K562 (cell line): ENCODE data around the gene NAA38. TPM values are rescaled to one million over a fixed set of nuclear protein-coding genes. Genes with fewer than 3 reads are reported as not detected.

ENCODE experiments used
- CAMTA2 ChIP-seq: fragments of 250-450 bp; sonication (Bioruptor Pico); conservative IDR thresholded peaks from 2 replicates; pipeline ENCODE4 v1.5.1; 2022
- CTCF ChIP-seq, 3 experiments: IDR thresholded peaks in 2 of 3; conservative IDR thresholded peaks in 1 of 3; 2 replicates each; pipeline ENCODE4 v1.5.1; 2011 to 2012; ENCODE audit warnings: low read length in 3 of 3, mild to moderate bottlenecking in 3 of 3, control low read depth in 2 of 3, improper control_type of control experiment in 1 of 3, inconsistent platforms in 1 of 3, low read depth in 1 of 3, mixed read lengths in 1 of 3, moderate library complexity in 1 of 3; ENCODE audit not compliant: insufficient read depth in 2 of 3
- KLF1 ChIP-seq: fragments of 450-650 bp; IDR thresholded peaks from 2 replicates; pipeline ENCODE4 v1.6.1; 2016; ENCODE audit warnings: missing genetic modification characterization, missing compliant biosample characterization
- KLF16 ChIP-seq: IDR thresholded peaks from 2 replicates; pipeline ENCODE4 v1.6.1; 2016; ENCODE audit warnings: antibody characterized with exemption
- MNT ChIP-seq, 2 experiments: fragments of 450-650 bp; conservative IDR thresholded peaks; 2 replicates each; pipeline ENCODE4 v1.6.1; 2017; ENCODE audit warnings: mild to moderate bottlenecking in 2 of 2, moderate library complexity in 2 of 2
- MTF1 ChIP-seq: fragments of 250-450 bp; sonication (Bioruptor Pico); IDR thresholded peaks from 2 replicates; pipeline ENCODE4 v1.9.0; 2021; ENCODE audit warnings: moderate library complexity, mild to moderate bottlenecking, inconsistent platforms, borderline replicate concordance
- NCOA4 ChIP-seq: fragments of 450-650 bp; IDR thresholded peaks from 2 replicates; pipeline ENCODE4 v1.6.1; 2018; ENCODE audit warnings: mild to moderate bottlenecking; ENCODE audit not compliant: partially characterized antibody
- NRF1 ChIP-seq, 2 experiments: fragments of 450-650 bp; IDR thresholded peaks in 1 of 2; conservative IDR thresholded peaks in 1 of 2; 2 replicates each; pipeline ENCODE4 v1.6.1; 2014; ENCODE audit warnings: mild to moderate bottlenecking in 2 of 2
- POLR2AphosphoS5 ChIP-seq: IDR thresholded peaks from 2 replicates; pipeline ENCODE4 v1.6.1; 2011; ENCODE audit warnings: mild to moderate bottlenecking, low read depth, low read length, moderate library complexity; ENCODE audit not compliant: control insufficient read depth, insufficient read depth
- SUPT5H ChIP-seq: fragments of 450-650 bp; IDR thresholded peaks from 2 replicates; pipeline ENCODE4 v1.6.1; 2016
- ZC3H11A ChIP-seq: IDR thresholded peaks from 2 replicates; pipeline ENCODE4 v1.6.1; 2012; ENCODE audit warnings: low read depth, low read length, improper control_type of control experiment
- ZNF318 ChIP-seq, 2 experiments: fragments of 450-650 bp; IDR thresholded peaks; 2 replicates each; pipeline ENCODE4 v1.6.1; 2016; ENCODE audit warnings: mild to moderate bottlenecking in 2 of 2, borderline replicate concordance in 1 of 2, low read depth in 1 of 2, moderate library complexity in 1 of 2
- polyA plus RNA-seq, 8 experiments: library from polyadenylated mRNA; depleted of rRNA in 4 of 8; stranded (reverse) in 5 of 8; unstranded in 3 of 8; fragments of >200 nt; fragmentation: Nextera tagmentation in 2 of 8; fragmentation: Illumina TruSeq in 1 of 8; extraction: Ambion mirVana in 2 of 8; extraction: Trizol in 1 of 8; gene quantifications; 2 replicates each; pipeline versions ENCODE4 v1.2.1 to v1.2.3, GENCODE V29; 2011 to 2014; ENCODE audit warnings: inconsistent platforms in 1 of 8, missing spikeins in 1 of 8
- total RNA-seq, 7 experiments: library from RNA; depleted of rRNA in 6 of 7; stranded (reverse); fragments of >200 nt in 6 of 7; fragmentation: Illumina TruSeq in 2 of 7; extraction: Trizol in 2 of 7; gene quantifications; 2 replicates each; pipeline versions ENCODE4 v1.2.1 to v1.2.3, GENCODE V29; 2011 to 2021; ENCODE audit warnings: low replicate concordance in 1 of 7
- TF ChIP-seq, protein P1 (sequence below), 3 experiments: fragments of 200-800 bp in 1 of 3; sonication (Bioruptor generic) in 1 of 3; sonication (generic) in 1 of 3; formaldehyde crosslinking in 1 of 3; IDR thresholded peaks; 2 replicates each; pipeline versions ENCODE4 v1.6.1 to v1.8.0; 2016 to 2022; ENCODE audit warnings: mild to moderate bottlenecking in 2 of 3, missing compliant biosample characterization in 2 of 3, missing genetic modification characterization in 2 of 3, missing genetic modification reagents in 1 of 3

NAA38 gene
- total and polyA plus RNA-seq, 9 of the 15 experiments (the other 6 are each of a cell fraction or from before 2014, with no cell fraction given), result 16.4 to 99.8 (median 57.3) TPM

DNA sequence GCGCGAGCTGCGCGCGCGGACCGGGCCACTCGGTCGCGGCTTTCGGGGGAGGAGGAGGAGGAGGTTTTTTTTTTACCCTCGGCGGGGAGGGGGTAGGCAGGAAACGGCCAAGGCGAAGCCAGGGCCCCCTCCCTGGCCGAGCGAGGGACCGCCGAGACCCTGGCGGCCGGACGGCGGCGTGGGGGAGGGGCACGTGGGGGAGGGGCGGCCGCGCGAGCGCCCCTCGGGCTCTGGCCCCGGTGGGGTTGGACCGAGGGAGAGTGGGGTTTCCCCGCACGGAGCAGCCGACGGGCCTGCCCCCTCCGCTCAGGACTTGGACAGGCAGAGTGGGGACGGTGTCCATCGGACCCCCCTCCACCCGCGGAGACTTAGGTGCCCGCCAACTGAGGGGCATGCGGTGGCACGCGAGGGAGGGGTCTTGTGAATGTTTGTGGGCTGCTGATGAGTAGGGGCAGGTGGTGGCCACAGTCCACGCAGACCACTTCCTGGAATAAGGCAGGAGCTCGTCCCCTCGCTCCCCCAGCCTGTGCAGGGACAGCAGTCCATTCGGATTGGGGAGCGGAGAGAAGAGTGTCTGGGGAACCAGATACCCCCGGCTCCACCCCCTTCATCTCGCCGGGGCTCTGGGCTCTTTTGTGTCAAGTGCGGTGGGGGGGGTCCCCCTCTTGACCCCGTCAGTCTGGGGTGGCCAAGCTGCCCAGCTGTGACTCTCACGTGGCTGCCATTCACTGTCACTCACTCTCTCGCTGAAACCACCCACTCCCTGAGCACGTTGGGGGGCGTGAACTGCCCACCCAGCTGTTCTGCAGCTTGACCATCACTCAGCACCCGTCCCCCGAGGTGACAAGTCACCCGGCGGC is 28.2 kb upstream of the NAA38 start (continued):
- TF ChIP-seq MTF1 (CRISPR knock-in tag), result no peak
- TF ChIP-seq KLF16, result no peak
- TF ChIP-seq SUPT5H, result peak; percentile 54
- TF ChIP-seq, protein P1, sequence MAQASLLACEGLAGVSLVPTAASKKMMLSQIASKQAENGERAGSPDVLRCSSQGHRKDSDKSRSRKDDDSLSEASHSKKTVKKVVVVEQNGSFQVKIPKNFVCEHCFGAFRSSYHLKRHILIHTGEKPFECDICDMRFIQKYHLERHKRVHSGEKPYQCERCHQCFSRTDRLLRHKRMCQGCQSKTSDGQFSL (CRISPR knock-in tag; IDR thresholded peaks at IDR 0.05), result peak; percentile 87
- TF ChIP-seq, protein P1 (tag; IDR thresholded peaks at IDR 0.05), result peak in 1 of 2 experiments; percentile 57; a peak in 2 of 4 replicates
- no peak for TF ChIP-seq NRF1 (conservative IDR thresholded peaks at IDR 0.05 in 1 of 2, IDR thresholded peaks at IDR 0.05 in 1 of 2)
- peak in 1 of 2 experiments; percentile 24; a peak in 1 of 4 replicates for TF ChIP-seq ZNF318 (IDR thresholded peaks at IDR 0.05; ENCODE audit: borderline replicate concordance in 1 of 2, low read depth in 1 of 2)
- TF ChIP-seq NCOA4, result no peak
- no peak for TF ChIP-seq ZC3H11A
- no peak for TF ChIP-seq KLF1 (tag)
- 0 out of 2 replicates have a peak, but pooled peaks have one; percentile 26 for TF ChIP-seq POLR2AphosphoS5
- TF ChIP-seq CTCF (IDR thresholded peaks at IDR 0.05 in 2 of 3, conservative IDR thresholded peaks at IDR 0.05 in 1 of 3; ENCODE audit: insufficient read depth in 2 of 3, low read depth in 1 of 3, low read length in 3 of 3), result no peak
- no peak for TF ChIP-seq CAMTA2
- peak; percentile 83 to 92 for TF ChIP-seq MNT (conservative IDR thresholded peaks at IDR 0.05)
